Measurements from ENCODE around the gene OR6N1. TPM values are rescaled to one million over a fixed set of nuclear protein-coding genes. Genes with fewer than 3 reads are reported as not detected.

The OR6N1 gene
- polyA plus RNA-seq, 1 donor = not detected

- no peak for DNase-seq (ENCODE audit: low read depth)
Measured at GRCh38 chr1:158752155-158752712, 19.8 kb downstream of the OR6N1 start.

- DNase-seq (ENCODE audit: low read depth) = no peak
Measured at GRCh38 chr1:158735848-158736247, 36.1 kb downstream of the OR6N1 start.

- DNase-seq (ENCODE audit: low read depth) = no peak
Measured at GRCh38 chr1:158732524-158732923, 39.5 kb downstream of the OR6N1 start.

GRCh38 chr1:158731707-158732106, 40.3 kb downstream of the OR6N1 start:
- DNase-seq (ENCODE audit: low read depth) = no peak

GRCh38 chr1:158730453-158730852, 41.5 kb downstream of the OR6N1 start:
- no peak for DNase-seq (ENCODE audit: low read depth)

- DNase-seq (ENCODE audit: low read depth) = no peak
Measured at GRCh38 chr1:158728510-158729225, 43.3 kb downstream of the OR6N1 start.

- DNase-seq (ENCODE audit: low read depth) = no peak
Measured at GRCh38 chr1:158724442-158724841, 47.6 kb downstream of the OR6N1 start.

GRCh38 chr1:158720620-158721019, 51.4 kb downstream of the OR6N1 start, which contains the start of gene OR6K3:
Gene OR6K3, minus strand, starts transcription at chr1:158720720. Its CDS starts 2,605 bp downstream, at chr1:158718115.
- no peak for DNase-seq (ENCODE audit: low read depth)

- DNase-seq (ENCODE audit: low read depth) = no peak
Measured at GRCh38 chr1:158719664-158720063, 52.3 kb downstream of the OR6N1 start.

GRCh38 chr1:158717344-158717743, 54.7 kb downstream of the OR6N1 start:
- DNase-seq (ENCODE audit: low read depth) = no peak

GRCh38 chr1:158716335-158716734, 55.7 kb downstream of the OR6N1 start:
- DNase-seq (ENCODE audit: low read depth) = no peak

GRCh38 chr1:158714754-158715153, 57.2 kb downstream of the OR6N1 start:
- no peak for DNase-seq (ENCODE audit: low read depth)

Other genes with a start within 250 kb of the OR6N1 start
- not detected for gene OR6Y1, start 217.8 kb downstream of the OR6N1 start, polyA plus RNA-seq (ENCODE audit: insufficient read length)
- gene OR6P1, start 201.6 kb downstream of the OR6N1 start, polyA plus RNA-seq (ENCODE audit: insufficient read length) = not detected
- gene OR10X1, start 192.3 kb downstream of the OR6N1 start, polyA plus RNA-seq (ENCODE audit: insufficient read length) = not detected
- 0.13 TPM for gene OR10Z1, start 166.9 kb downstream of the OR6N1 start, polyA plus RNA-seq (ENCODE audit: insufficient read length)
- 3.2 TPM for gene SPTA1, start 85.5 kb downstream of the OR6N1 start, polyA plus RNA-seq (ENCODE audit: insufficient read length)
- not detected for gene OR6K2, start 71.5 kb downstream of the OR6N1 start, polyA plus RNA-seq (ENCODE audit: insufficient read length)
- gene OR6K3, start 51.5 kb downstream of the OR6N1 start, polyA plus RNA-seq (ENCODE audit: insufficient read length) = not detected
- gene OR6K6, start 17.5 kb downstream of the OR6N1 start, polyA plus RNA-seq (ENCODE audit: insufficient read length) = not detected
- gene OR6N2, start 9.0 kb upstream of the OR6N1 start, polyA plus RNA-seq (ENCODE audit: insufficient read length) = not detected
- gene MNDA, start 59.2 kb upstream of the OR6N1 start, polyA plus RNA-seq (ENCODE audit: insufficient read length) = 2.9 TPM
- gene PYHIN1, start 159.4 kb upstream of the OR6N1 start, polyA plus RNA-seq (ENCODE audit: insufficient read length) = 0.22 TPM
- gene IFI16, start 237.7 kb upstream of the OR6N1 start, polyA plus RNA-seq (ENCODE audit: insufficient read length) = 28.6 TPM